Lung (tissue), 12 donors: ENCODE results near the gene RABGGTA. TPM values are rescaled to one million over a fixed set of nuclear protein-coding genes. Genes with fewer than 3 reads are reported as not detected.

Experiments used
- ATAC-seq: fragments of 200-7000 bp; cut with Tn5 transposase; one replicate; pipeline ENCODE4 v1.9.1; 2020; ENCODE audit warnings: moderate number of reproducible peaks; ENCODE audit not compliant: insufficient read depth, low FRiP score
- DNase-seq, 3 donors: peaks; one replicate each; pipeline ENCODE4 v3.0.0-alpha.2; 2013 to 2017
- H3K27ac ChIP-seq, 2 donors: one replicate each; pipeline ENCODE4 v1.5.1; 2013; ENCODE audit warnings: mild to moderate bottlenecking in 2 of 2, moderate library complexity in 2 of 2, control low read depth in 1 of 2, inconsistent platforms in 1 of 2, low read depth in 1 of 2, low read length in 1 of 2
- H3K27me3 ChIP-seq, 3 donors: one replicate each; pipeline ENCODE4 v1.5.1; 2013; ENCODE audit warnings: low read length in 2 of 3; ENCODE audit not compliant: control insufficient read depth in 3 of 3, insufficient read depth in 3 of 3
- H3K36me3 ChIP-seq, 4 donors: one replicate each; pipeline ENCODE4 v1.5.1; 2013; ENCODE audit warnings: low read length in 4 of 4, mild to moderate bottlenecking in 1 of 4, moderate library complexity in 1 of 4; ENCODE audit not compliant: control insufficient read depth in 4 of 4, insufficient read depth in 4 of 4
- H3K4me1 ChIP-seq, 5 donors: one replicate each; pipeline ENCODE4 v1.5.1; 2013; ENCODE audit warnings: low read length in 5 of 5, mild to moderate bottlenecking in 2 of 5, moderate library complexity in 1 of 5; ENCODE audit not compliant: control insufficient read depth in 5 of 5, insufficient read depth in 5 of 5
- H3K4me3 ChIP-seq: one replicate; pipeline ENCODE4 v1.5.1; 2013; ENCODE audit warnings: mild to moderate bottlenecking, control low read depth, moderate library complexity
- H3K9ac ChIP-seq, 2 donors: one replicate each; pipeline ENCODE4 v1.5.1; 2013; ENCODE audit warnings: low read length in 2 of 2, control low read depth in 1 of 2; ENCODE audit not compliant: insufficient read depth in 1 of 2
- H3K9me3 ChIP-seq, 4 donors: one replicate each; pipeline ENCODE4 v1.5.1; 2013; ENCODE audit warnings: low read length in 3 of 4, mild to moderate bottlenecking in 1 of 4, moderate library complexity in 1 of 4; ENCODE audit not compliant: control insufficient read depth in 4 of 4, insufficient read depth in 3 of 4
- CTCF ChIP-seq: IDR thresholded peaks from 2 replicates; pipeline ENCODE4 v1.5.1; 2012; ENCODE audit warnings: mild to moderate bottlenecking; ENCODE audit errors: control extremely low read depth, extremely low read depth
- WGBS, 2 donors: extraction: QIAGEN DNeasy Blood & Tissue Kit; methylation state at CpG; one replicate each; pipeline ENCODE4 v1.1.7; 2013; 5-methylcytosine and 5-hydroxymethylcytosine counted together
- polyA plus RNA-seq, 2 donors: library from polyadenylated mRNA; stranded (reverse); fragments of 200-250 nt; gene quantifications; one replicate each; pipeline ENCODE4 v1.2.1, GENCODE V29; 2013
- total RNA-seq, 2 donors: library from RNA; depleted of rRNA in 1 of 2; stranded (reverse); fragments of >200 nt in 1 of 2; gene quantifications; one replicate each; pipeline ENCODE4 v1.2.1, GENCODE V29; 2014 to 2021
- donor health status: control.
- donor health status: control.
- donor health status: Bipolar disorder and iron deficiency.
- donor health status: healthy.
- donor health status: DM: yes; HTN: yes; CAD: no.

The RABGGTA gene
- total and polyA plus RNA-seq, 4 donors = 19.7 to 55.8 (median 42.9) TPM

GRCh38 chr14:24258548-24259265 is 12.7 kb downstream of the RABGGTA start:
- no peaks in the 10 kb centered on the region for H3K27me3 ChIP-seq
- H3K9ac ChIP-seq = no peak overlapping the region
- no peak overlapping the region for H3K4me3 ChIP-seq
- H3K36me3 ChIP-seq = peaks cover 0 to 8% (median 0%) of the 10 kb centered on the region in 4 donors
- no peak for TF ChIP-seq CTCF
- 91 to 97% methylated on average over 18 of the region's 18 CpGs for WGBS, 2 donors
- peak overlapping the region in 1 of 2 donors; percentile 59 for H3K27ac ChIP-seq
- no peaks in the 10 kb centered on the region for H3K9me3 ChIP-seq
- no peak for ATAC-seq
- peaks cover 0 to 11% (median 7%) of the 10 kb centered on the region in 5 donors for H3K4me1 ChIP-seq
- no peak for DNase-seq

GRCh38 chr14:24258119-24258518 is 13.3 kb downstream of the RABGGTA start:
- WGBS, 2 donors = 86 to 91% methylated on average over 9 of the region's 9 CpGs
- H3K36me3 ChIP-seq = peaks cover 0 to 10% (median 0%) of the 10 kb centered on the region in 4 donors
- H3K4me1 ChIP-seq = peaks cover 0 to 11% (median 7%) of the 10 kb centered on the region in 5 donors
- H3K27ac ChIP-seq = peak overlapping the region in 1 of 2 donors; percentile 59
- ATAC-seq = no peak
- H3K9me3 ChIP-seq = no peaks in the 10 kb centered on the region
- TF ChIP-seq CTCF = no peak
- H3K27me3 ChIP-seq = no peaks in the 10 kb centered on the region
- no peak for DNase-seq
- no peak overlapping the region for H3K4me3 ChIP-seq
- no peak overlapping the region for H3K9ac ChIP-seq

- WGBS, 2 donors = 73 to 79% methylated on average over 4 of the region's 4 CpGs
- Histone ChIP-seq H3K27ac (no peak overlapping the region), H3K9ac (no peak overlapping the region), H3K9me3 (no peaks in the 10 kb centered on the region), H3K4me1 (peaks cover 0 to 11% (median 7%) of the 10 kb centered on the region in 5 donors), H3K36me3 (peaks cover 0 to 18% (median 0%) of the 10 kb centered on the region in 4 donors), H3K4me3 (no peak overlapping the region), H3K27me3 (no peaks in the 10 kb centered on the region)
- no peak for TF ChIP-seq CTCF
- no peak for DNase-seq
- ATAC-seq = no peak
These were observed 14.4 kb downstream of the RABGGTA start for GRCh38 chr14:24256960-24257359.
